HG02610 (cell line): Measurements from ENCODE around the gene MOBP.
"Not testable (repeated sequence)": the region's sequence is repeated elsewhere in the genome, so short reads cannot be mapped to it uniquely, and the experiment has no call there.

Experiments used
- ATAC-seq: cut with Tn5 transposase; IDR thresholded peaks from one replicate; pipeline ENCODE4 v1.9.1; 2021; ENCODE audit warnings: mild to moderate bottlenecking, moderate library complexity; ENCODE audit not compliant: unreplicated experiment

MOBP gene, protein sequence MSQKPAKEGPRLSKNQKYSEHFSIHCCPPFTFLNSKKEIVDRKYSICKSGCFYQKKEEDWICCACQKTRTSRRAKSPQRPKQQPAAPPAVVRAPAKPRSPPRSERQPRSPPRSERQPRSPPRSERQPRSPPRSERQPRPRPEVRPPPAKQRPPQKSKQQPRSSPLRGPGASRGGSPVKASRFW

DNA sequence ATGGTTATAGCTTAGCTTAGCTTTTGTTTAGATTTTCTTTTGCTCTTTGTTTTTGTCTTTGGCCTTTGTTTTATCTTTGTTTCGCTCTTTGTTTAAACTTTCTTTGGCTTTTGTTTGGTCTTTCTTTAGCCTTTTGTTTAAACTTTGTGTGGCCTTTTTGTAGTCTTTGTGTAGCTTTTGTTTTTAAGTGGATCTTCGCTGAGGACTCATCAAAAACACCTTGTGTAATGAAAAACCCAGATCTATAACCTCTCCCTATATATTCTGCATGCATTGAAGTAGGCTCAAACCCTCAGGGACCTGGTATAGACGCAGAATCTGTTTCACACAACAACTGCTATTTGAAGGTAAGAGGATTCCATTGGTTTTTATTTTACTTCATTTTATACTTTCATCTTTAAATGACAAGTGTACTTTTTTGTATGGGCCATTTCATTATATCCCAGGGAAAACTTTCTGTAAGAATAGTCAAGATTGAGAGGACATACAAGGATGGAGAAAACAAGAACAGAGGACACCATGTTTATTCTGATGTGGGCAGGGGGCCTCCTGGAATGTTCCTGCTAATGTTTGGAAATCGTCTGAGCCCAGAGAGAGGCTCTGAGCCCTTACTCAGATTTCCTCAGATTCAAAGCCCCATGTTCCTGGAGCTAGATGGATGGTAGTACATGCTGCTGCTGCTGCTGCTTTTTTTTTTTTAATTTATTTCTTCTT is at the start of gene MOBP:
Gene MOBP (plus strand): TSS at position 287 of the 714 bp plus-strand sequence. CDS start 34,390 bp downstream, outside the sequence.
- no peak for ATAC-seq

DNA sequence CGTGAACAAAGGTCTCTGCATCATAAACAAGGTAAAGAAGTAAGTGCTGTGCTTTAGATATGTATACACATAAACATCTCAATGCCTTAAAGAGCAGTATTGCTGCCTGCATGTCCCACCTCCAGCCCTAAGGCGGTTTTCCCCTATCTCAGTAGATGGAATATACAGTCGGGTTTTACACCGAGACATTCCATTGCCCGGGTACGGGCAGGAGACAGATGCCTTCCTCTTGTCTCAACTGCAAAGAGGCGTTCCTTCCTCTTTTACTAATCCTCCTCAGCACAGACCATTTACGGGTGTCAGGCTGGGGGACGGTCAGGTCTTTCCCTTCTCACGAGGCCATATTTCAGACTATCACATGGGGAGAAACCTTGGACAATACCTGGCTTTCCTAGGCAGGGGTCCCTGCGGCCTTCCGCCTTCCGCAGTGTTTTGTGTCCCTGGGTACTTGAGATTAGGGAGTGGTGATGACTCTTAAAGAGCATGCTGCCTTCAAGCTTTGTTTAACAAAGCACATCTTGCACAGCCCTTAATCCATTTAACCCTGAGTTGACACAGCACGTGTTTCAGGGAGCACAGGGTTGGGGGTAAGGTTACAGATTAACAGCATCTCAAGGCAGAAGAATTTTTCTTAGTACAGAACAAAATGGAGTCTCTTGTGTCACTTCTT is 48.8 kb upstream of the MOBP start:
- not testable (repeated sequence) for ATAC-seq

DNA sequence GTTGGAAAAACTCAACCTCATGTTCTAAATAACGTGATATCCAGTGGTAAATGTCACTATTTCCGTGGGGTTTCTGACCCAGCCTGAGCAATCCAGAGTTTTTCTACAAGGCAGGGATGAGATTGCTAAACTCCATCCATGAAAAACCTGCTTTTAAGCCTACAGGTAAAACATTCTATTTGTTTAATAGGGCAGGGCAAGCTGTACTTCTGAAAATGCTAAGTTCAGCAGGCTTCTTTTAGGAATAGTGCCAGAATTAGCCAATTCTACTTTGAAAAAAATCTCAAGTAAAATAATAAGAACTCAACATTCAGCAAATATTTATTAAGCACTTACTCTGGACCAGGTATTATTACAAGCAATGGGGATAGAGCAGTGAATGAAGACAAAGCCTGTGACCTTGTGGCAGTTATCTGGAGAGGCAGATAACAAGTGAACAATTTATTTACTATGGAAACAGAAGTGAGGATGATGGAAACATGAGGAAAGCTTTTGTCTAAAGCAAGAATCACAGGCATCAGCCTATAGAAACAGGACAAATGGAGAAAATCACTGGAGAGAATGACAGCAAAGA is 47.7 kb upstream of the MOBP start:
- ATAC-seq = no peak

DNA sequence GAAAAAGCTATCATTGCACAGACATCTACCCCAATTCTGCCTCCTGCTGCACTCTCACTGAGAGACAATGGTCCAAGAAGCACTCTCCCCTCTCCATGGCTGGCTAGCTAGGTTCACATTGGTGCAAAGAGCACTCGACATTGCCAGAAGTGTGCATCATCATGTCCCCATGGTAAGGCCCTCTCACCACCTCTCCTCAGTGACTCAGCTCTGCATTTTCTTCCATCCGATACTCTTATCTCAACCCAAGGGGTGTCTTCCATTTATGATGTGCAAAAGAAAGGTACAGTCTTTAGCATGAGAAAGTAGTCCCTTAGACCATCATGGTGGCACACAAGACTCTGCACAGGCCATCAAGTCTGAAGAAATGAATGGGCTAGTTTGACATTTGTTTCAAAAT is 46.9 kb upstream of the MOBP start:
- ATAC-seq = no peak

DNA sequence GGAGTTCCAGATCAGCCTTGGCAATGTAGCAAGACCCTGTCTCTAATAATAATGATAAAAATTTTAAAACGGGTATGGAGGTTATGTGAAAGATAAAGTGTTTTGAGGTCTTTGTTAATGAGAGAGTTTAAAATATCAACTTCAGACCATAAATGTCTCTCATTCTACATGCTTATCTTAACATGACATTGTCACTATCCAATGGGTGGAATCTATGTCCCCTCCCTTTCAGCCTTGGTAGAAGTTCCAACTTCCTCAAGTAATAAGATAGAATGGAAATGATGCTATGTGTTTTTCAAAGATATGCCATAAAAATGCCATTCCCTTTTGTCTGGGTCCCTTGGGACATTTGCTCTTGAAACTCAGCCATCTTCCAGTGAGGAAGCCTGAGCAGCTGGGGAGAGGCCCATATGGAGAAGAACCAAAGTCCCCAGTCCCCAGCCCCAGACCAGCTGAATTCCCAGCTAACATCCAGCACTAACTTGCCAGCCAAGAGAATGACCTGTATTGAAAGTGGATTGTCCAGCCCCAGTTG is 44.0 kb upstream of the MOBP start:
- ATAC-seq = no peak

DNA sequence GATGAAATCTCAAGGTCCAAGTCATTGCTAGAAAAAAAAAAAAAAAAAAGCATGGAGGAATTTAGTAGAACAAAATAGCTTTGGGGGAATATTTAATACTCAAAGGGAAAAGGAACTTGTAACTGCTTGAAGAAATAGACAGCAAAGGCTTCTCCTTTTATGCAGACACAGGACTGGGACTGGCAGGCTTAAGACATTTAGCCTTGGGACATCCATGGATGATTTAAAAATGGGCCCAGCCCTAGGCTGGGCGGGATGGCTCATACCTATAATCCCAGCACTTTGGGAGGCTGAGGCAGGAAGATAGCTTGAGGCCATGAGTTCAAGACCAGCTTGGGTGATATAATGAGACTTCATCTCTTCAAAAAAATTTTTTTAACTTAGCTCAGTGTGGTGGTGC is 41.2 kb upstream of the MOBP start:
- no peak for ATAC-seq

DNA sequence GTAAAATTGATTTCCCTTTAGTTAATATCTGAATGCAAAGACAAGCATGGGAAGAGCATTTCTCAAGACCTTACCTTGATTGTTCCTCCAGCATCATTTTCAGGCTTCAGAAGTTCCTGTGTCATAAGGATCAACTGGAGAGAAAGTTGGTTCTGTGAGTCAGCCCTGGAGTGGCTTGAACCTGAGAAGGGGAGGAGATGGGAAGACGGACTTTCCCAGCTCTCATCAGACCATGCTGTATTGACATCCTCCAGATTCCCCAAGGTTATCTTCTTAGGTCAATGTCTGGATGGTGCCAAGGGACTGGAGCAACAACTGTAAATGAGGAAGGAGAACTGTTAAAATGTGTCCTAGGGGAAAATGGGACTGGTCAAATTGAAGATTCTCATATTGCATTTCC is 40.0 kb upstream of the MOBP start:
- no peak for ATAC-seq

DNA sequence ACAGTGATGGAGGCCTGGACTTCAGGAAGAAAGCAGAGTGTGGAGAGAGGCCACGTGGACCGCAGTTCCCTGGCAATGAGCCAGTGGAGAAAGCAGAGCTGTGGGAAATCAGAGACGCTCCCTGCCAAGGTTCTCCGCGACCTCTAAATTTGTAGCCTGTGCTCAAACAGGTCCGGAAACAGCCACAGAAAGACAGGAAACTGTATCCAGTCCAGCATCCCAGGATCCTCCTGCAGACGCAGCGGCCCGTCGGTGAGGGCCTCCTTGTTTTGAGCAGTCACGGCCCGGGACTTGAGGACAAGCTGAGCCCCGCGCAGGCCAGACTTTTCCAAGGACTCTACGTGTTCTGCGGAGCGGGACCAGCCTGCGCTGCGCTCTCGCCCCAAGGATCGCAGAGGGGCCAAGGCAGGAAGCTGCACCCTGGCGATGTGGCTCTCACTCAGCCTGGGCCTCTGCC is 38.7 kb upstream of the MOBP start:
- no peak for ATAC-seq

DNA sequence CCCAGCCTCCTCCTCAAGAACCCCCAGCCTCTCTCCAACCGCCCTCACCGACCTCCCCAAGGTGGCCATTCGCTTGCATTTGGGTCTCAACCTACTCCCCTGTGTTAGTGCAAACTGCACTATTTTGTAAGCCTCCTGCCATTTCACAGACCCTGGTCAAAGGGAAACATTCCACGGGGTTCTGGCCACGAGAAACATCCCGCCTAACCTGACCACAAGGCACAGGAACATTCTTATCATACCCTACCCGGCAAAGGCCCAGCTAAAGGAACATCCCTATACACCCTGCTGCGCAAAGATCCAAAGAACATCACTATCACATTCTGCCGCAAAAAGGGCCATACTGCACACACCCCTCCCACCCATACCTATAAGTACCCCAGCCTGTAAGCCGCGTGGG is 38.0 kb upstream of the MOBP start:
- ATAC-seq = no peak

DNA sequence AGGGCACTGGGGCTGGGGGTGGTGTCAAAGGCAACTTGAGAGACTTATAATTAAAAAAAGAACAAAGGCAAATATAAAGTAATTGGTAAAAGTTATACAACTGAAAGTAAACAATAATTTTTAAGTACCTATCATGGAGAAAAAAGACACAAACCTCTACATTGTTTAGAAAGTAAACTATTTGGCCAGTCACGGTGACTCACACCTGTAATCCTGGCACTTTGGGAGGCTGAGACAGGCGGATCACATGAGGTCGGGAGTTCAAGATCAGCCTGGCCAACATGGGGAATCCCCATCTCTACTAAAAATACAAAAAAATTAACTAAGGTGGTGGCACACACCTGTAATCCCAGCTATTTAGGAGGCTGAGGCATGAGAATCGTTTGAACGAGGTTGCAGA is 35.1 kb upstream of the MOBP start:
- ATAC-seq = no peak

DNA sequence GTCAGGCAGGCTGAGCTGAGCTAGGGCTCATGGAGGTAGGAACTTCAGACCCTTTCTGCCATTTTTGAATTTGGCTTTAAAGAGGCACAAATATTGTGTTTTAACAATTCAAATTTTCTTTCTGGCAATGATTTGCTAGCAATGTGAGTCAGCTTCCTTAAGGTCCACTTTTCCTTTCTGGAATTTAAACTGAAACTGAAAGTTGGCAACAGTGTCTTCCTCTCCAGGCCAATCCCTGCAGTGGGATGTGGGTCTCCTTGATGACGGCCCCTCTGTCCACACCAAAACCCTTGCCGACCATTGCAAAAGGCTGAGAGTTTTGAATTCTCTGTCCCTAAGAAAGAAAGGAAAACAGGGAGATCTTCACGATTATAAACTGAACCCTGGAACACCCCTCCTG is 33.8 kb upstream of the MOBP start:
- no peak for ATAC-seq

DNA sequence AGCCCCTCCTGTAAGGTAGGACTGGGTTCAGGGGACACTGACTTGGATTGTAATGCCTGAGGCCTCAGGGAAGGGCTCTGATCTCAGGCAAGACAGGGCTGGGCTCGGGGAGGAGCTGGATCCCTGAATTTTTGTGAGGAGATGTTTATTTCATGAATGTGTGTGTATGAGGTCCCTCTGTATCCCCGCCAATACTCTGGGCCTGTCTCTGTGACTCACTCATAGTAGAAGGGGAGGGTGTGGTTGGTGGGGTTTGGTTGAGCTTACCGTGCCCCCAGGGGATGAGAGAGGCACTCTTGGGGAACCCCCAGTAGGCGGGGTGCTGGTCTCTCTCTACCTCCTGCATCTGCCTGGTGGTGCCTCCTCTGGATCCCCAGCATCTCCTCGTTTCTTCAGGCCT is 32.9 kb upstream of the MOBP start:
- peak; percentile 88 for ATAC-seq

DNA sequence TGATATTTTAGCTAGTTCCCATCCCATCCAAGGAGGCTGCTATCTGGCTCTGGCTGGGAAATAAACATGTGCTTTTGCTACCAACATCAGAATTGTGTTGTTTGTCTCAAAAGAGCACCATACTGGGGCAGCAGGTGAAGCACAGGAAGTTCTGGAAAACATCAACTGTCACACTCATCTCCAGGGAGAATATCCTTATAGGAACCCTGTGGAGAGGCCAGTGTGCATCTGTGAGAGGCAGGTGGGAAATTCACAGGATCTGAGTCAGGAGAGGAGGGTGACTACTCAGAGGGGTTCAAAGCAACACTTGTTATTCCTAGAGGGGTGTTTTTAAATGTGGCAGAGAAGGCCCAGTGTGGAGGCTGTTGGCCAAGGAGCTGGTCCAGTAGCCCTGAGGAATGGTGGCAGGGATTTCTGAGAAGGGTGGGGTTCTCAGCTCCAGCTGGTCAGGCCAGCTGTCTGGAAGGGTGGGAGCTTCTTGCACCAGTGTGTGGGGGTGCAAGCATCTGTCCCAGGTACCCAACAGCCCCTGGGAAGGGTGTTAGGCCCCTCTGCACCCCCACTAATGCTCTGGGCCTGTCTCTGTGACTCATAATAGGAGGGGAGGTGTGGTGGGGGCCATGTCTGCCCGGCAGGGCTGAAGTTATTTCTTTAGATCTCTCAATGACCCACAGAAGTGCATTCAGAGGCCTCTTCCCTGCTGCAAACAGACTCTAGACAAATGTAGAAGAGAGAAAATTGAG is 32.3 kb upstream of the MOBP start:
- no peak for ATAC-seq

DNA sequence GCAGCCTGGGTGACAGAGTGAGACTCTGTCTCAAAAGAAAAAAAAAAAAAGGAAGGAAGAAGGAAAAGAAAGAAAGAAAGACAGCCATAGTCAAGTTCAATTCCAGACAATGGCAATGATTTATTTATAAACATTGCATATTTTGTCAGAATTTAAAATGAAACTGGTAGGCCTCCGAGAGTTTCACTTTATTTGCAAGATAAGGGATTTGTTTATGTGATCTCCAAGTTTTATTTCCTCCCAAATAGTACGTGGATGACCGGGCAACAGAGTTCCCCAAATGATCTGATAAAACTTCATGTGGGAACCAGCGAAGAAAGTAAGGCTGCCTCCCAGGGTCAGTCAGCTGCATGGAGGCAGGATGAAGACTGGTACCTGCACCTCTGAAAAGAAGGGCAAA is 28.6 kb upstream of the MOBP start:
- ATAC-seq = no peak

DNA sequence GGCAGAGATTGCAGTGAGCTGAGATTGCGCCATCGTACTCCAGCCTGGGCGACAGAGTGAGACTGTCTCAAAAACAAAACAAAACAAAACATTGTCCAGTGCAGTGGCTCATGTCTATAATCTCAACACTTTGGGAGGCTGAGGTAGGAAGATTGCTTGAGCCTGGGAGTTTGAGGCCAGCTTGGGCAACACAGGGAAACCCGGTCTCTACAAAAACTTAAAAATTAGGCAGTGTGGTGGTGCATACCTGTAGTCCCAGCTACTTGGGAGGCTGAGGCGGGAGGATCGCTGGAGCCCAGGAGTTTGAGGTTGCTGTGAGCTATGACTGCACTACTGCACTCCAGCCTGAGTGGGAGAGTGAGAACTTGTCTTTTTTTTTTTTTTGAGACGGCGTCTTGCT is 27.2 kb upstream of the MOBP start:
- no peak for ATAC-seq

DNA sequence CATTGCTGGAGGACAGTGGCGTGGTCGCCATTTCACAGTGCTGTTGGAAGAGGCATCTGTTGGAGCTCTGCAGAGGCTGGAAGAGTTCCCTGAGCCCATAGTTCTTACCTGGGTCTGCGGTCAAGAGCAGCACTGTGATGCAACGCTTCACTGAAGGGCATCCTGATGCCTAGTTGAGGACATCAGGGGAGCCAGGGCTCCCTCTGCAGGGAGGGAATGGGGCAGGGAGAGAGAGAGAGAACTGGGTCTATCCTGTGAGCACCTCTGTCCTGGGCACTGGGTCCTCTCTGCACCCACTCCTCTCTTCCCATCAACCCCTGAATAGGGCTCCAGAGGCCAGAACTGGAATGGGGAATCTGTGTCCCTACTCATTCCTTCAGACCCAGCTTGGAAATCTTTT is 23.9 kb upstream of the MOBP start:
- ATAC-seq = no peak

DNA sequence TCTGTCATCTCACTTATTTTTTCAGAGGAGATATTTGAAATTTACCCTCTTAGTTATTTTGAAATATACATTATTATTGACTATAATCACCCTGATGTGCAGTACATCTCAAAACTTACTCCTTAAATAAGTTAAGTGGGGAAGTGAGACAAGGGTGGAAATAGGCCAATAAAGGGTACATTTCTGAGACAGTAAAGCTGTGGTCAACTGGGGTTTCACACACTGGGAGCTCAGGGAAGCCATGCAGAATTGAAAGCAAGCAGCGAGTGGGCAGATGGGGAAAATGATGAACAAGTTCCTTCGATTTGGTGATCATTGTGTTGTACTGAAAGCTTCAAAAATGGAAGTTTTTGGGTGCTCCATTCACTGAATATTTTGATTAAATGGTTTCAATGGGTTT is 21.6 kb upstream of the MOBP start:
- ATAC-seq = no peak

DNA sequence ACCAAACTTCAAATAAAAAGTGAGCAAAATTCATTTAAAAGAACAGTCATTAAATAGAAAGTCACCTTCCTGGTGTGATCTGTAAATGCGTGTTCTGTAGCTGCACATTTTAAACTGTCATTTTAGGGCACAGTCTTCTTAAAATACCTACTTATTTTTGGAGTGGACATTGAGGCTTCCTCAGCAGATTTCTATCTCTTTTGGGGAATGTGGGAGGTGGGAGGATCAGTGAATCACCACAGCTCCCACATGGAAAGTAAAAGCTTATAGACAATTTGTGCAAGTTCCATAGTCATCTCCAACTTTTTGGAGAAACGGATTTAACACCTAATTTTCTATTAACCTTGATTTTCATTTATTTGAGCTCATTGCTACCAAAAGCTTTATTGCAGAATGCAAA is 21.0 kb upstream of the MOBP start:
- no peak for ATAC-seq

DNA sequence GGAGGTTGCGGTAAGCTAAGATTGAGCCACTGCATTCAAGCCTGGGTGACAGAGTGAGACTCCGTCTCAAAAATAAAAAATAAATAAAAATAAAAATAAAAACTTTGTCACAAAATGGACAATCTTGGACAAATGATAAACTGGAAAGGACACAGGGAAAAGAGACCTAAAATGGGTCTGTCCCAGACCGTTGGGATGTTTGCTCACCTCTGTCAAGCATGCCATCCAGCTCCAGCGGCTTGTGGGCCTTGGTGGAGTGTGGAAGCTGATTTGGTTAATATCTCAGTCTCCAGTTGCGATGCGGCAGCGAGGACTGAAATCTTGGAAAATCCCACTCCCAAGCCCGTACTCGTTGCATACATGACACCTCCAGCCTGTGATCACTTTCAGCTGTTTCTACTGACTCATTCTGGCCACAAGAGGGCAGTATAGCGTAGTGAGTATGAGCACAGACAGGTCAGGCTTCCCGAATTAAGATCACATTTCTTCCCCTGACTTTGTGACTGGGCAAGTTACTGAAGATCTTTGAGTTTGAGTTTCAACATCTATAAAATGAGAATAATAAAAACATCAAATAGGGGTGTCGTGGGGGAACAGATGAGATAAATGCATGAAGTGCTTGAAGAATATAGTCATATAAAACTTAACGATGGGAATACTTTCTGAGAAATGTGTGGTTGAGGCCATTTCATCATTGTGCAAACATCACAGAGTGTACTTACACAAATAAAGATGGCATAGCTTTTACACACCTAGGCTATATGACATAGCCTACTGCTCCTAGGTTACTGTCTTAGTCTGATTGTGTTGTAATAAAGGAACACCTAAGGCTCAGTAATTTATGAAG is 19.6 kb upstream of the MOBP start:
- peak; percentile 83 for ATAC-seq
